ENCODE data around the gene LRRC28.

DNA sequence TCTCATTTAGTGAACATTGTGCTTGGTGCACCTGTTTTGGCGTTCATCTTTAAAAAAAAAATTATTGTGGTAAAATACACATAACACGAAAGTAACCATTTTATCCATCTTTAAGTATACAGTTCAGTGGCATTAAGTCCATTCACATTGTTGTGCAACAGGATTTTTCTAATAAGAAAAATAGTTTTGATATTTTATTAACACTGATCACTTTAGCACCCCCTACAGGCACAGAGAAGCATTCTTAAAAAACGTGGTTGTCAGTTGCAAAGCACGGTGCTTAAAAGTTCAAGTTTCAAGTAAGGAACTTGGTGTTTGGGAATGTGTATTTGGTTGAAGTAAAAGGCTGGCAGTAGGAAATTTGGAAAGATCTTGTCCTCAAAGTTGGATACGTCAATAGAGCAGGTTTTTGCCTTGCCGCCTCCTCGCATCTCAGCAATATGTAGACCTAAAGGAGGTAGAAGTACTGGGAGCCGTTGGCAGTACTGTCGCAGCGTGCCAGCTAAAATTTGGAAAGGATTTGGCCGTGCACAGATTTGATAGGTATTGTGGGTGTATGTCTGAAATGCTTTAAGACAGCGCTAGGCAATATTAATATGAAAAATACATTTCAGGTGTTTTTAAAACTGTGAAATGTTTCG lies 110.4 kb downstream of the LRRC28 start:
- TF ChIP-seq SAFB (IDR thresholded peaks at IDR 0.05; ENCODE audit: borderline replicate concordance, low read depth, low read length) (no peak), MYBL2 (IDR thresholded peaks at IDR 0.05; ENCODE audit: low read depth) (no peak), MYBL2 (CRISPR knock-in tag; IDR thresholded peaks at IDR 0.05; ENCODE audit: borderline replicate concordance) (no peak), KDM1A (IDR thresholded peaks at IDR 0.05) (no peak), KAT8 (IDR thresholded peaks at IDR 0.05; ENCODE audit: low read depth) (no peak)

Measured in K562 (cell line).